ENCODE data around the gene MAGIX.
A peak's percentile ranks its signal among the peaks of the same experiment; 100 is the strongest.
"Not testable (repeated sequence)": the region's sequence is repeated elsewhere in the genome, so short reads cannot be mapped to it uniquely, and the experiment has no call there.

The MAGIX gene

GRCh38 chrX:49147936-49148335 lies 14.6 kb upstream of the MAGIX start:
- DNase-seq (ENCODE audit: low spot score): no peak
- Mint-ChIP-seq H3K27ac (no peak overlapping the region), H3K4me1 (ENCODE audit: low read depth) (no peaks in the 10 kb centered on the region), H3K36me3 (ENCODE audit: low read depth) (no peaks in the 10 kb centered on the region), H3K27me3 (ENCODE audit: low read depth) (no peaks in the 10 kb centered on the region), H3K9me3 (no peaks in the 10 kb centered on the region), H3K4me3 (no peak overlapping the region)

GRCh38 chrX:49148390-49149100 lies 14.0 kb upstream of the MAGIX start:
- not testable (repeated sequence) for H3K4me3 Mint-ChIP-seq; H3K9me3 Mint-ChIP-seq; H3K27ac Mint-ChIP-seq; H3K36me3 Mint-ChIP-seq (ENCODE audit: low read depth); H3K4me1 Mint-ChIP-seq (ENCODE audit: low read depth); H3K27me3 Mint-ChIP-seq (ENCODE audit: low read depth); DNase-seq (ENCODE audit: low spot score)

- H3K27ac Mint-ChIP-seq; H3K36me3 Mint-ChIP-seq (ENCODE audit: low read depth): not testable (repeated sequence)
These were observed 13.3 kb upstream of the MAGIX start for GRCh38 chrX:49149291-49149690.

DNA sequence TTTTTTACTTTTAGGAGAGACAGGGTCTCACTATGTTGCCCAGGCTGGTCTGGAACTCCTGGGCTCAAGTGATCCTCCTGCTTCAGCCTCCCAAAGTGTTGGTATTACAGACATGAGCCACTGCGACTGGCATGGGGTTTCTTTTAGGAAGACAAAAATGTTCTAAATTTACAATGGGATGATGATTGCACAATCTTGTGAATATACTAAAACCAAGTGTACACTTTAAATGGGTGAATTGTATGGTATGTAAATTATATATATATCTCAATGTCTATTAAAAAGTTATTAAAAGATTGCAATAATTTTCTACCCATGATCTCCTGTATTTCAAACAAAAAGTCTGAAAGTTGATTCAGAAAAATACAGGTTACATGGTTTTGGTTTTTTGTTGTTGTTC lies 9.1 kb upstream of the MAGIX start:
- DNase-seq (ENCODE audit: low spot score): no peak
- H3K4me1 Mint-ChIP-seq (ENCODE audit: low read depth): peaks cover 13% of the 10 kb centered on the region
- no peaks in the 10 kb centered on the region for H3K27me3 Mint-ChIP-seq (ENCODE audit: low read depth)
- H3K4me3 Mint-ChIP-seq: no peak overlapping the region
- no peak overlapping the region for H3K27ac Mint-ChIP-seq
- H3K9me3 Mint-ChIP-seq: no peaks in the 10 kb centered on the region
- H3K36me3 Mint-ChIP-seq (ENCODE audit: low read depth): no peaks in the 10 kb centered on the region

More at GRCh38 chrX:49149291-49149690, 13.3 kb upstream of the MAGIX start:
- H3K9me3 Mint-ChIP-seq; H3K4me1 Mint-ChIP-seq (ENCODE audit: low read depth); DNase-seq (ENCODE audit: low spot score); H3K4me3 Mint-ChIP-seq; H3K27me3 Mint-ChIP-seq (ENCODE audit: low read depth): not testable (repeated sequence)

DNA sequence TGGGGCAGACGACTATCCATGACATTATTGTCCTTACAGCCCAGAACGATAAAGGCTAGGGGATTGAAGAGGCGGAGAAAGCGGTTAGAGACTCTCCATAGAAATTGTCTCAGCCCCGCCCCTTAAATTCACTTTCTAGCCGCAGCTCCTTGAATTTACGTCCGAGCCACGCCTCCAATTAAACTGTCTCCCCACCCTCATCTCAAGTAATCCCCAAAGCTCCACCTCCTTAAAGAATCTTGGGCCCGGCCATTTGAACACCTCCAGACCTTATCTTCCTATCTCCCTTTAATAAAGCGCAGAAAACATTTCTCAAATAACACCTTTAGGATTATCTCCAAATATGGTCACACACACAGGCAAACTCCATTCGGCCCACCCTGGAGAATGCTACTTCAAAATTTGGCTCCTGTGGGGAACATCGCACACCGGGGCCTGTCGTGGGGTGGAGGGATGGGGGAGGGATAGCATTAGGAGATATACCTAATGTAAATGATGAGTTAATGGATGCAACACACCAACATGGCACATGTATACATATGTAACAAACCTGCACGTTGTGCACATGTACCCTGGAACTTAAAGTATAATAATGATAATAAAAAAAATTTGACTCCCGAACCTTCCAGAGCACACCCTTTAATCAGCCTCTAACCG lies 7.2 kb upstream of the MAGIX start:
- peak overlapping the region; percentile 91 for H3K4me3 Mint-ChIP-seq
- H3K36me3 Mint-ChIP-seq (ENCODE audit: low read depth): no peaks in the 10 kb centered on the region
- peak; percentile 49 for DNase-seq (ENCODE audit: low spot score)
- no peaks in the 10 kb centered on the region for H3K27me3 Mint-ChIP-seq (ENCODE audit: low read depth)
- H3K4me1 Mint-ChIP-seq (ENCODE audit: low read depth): peaks cover 13% of the 10 kb centered on the region
- H3K27ac Mint-ChIP-seq: peak overlapping the region; percentile 93
- no peaks in the 10 kb centered on the region for H3K9me3 Mint-ChIP-seq

DNA sequence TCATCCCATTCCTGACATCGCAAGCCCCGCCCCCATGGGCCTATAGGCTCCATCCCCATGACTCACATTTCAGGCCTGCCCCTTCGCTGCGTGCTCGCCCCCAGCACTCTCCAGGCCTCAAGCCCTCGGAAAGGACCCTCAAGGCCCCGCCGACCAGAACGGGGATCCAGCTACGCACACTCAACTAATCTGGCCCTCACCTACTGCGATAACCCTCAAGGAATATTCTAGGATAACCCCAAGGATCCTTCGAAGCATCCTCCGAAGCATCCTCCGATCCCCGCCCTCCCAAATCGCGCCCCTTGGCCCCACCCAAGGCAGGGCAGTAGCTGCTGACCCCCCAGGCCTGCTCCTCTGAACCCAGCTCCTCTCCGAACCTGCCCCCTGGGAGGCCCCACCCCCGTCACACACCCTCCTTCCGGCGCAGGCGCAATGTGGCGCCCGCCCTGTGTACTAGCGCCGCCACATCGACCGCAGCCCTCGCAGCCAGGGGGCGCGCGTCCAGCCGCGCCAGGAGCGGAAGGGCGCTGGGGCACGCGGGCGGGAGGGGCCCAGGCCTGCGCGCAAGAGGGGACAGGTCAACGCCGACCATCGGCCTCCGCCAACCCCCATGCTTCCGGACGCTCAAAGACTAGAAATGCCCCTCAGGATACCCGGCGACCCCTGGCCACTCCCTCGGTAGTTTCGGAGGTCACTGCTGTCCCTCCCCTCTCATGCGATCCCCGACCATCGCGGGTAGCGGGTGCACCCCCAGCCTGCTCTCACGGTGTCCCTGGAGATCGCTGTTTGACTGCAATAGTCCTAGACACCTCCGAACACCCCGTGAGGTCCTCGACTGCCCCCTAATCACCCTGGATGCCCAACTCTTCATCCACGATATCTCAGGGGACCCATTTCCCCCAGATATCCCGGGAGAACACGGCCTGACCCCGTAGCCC lies 6.4 kb upstream of the MAGIX start:
- no peaks in the 10 kb centered on the region for H3K27me3 Mint-ChIP-seq (ENCODE audit: low read depth)

GRCh38 chrX:49157194-49157593 lies 5.4 kb upstream of the MAGIX start:
- H3K4me1 Mint-ChIP-seq (ENCODE audit: low read depth): peaks cover 16% of the 10 kb centered on the region
- H3K27ac Mint-ChIP-seq: no peak overlapping the region
- no peak overlapping the region for H3K4me3 Mint-ChIP-seq
- no peaks in the 10 kb centered on the region for H3K9me3 Mint-ChIP-seq
- no peaks in the 10 kb centered on the region for H3K36me3 Mint-ChIP-seq (ENCODE audit: low read depth)
- H3K27me3 Mint-ChIP-seq (ENCODE audit: low read depth): no peaks in the 10 kb centered on the region
- no peak for DNase-seq (ENCODE audit: low spot score)

More for the DNA sequence above, 6.4 kb upstream of the MAGIX start:
- Mint-ChIP-seq H3K36me3 (ENCODE audit: low read depth) (no peaks in the 10 kb centered on the region), H3K27ac (peak overlapping the region; percentile 93), H3K4me1 (ENCODE audit: low read depth) (peaks cover 13% of the 10 kb centered on the region), H3K9me3 (no peaks in the 10 kb centered on the region), H3K4me3 (peak overlapping the region; percentile 91)
- peak; percentile 83 for DNase-seq (ENCODE audit: low spot score)

DNA sequence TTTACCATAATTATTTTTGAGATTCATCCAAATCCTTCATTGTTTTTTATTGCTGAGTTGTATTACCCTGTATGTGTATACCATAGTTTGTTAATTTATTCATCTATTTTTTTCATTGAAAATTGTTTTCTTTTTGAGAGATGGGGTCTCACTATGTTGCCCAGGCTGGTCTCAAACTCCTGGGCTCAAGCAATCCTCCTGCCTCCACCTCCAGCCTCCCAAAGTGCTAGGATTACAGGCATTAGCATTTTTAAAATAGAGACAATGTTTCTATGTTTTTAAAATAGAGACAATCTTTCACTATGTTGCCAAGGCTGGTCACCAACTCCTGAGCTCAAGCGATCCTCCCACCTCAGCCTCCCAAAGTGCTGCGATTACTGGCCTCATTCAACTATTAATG lies 1.6 kb upstream of the MAGIX start:
- H3K4me1 Mint-ChIP-seq (ENCODE audit: low read depth): peaks cover 18% of the 10 kb centered on the region
- H3K27ac Mint-ChIP-seq: no peak overlapping the region
- DNase-seq (ENCODE audit: low spot score): no peak
- H3K9me3 Mint-ChIP-seq: no peaks in the 10 kb centered on the region
- H3K27me3 Mint-ChIP-seq (ENCODE audit: low read depth): no peaks in the 10 kb centered on the region
- no peak overlapping the region for H3K4me3 Mint-ChIP-seq
- no peaks in the 10 kb centered on the region for H3K36me3 Mint-ChIP-seq (ENCODE audit: low read depth)

DNA sequence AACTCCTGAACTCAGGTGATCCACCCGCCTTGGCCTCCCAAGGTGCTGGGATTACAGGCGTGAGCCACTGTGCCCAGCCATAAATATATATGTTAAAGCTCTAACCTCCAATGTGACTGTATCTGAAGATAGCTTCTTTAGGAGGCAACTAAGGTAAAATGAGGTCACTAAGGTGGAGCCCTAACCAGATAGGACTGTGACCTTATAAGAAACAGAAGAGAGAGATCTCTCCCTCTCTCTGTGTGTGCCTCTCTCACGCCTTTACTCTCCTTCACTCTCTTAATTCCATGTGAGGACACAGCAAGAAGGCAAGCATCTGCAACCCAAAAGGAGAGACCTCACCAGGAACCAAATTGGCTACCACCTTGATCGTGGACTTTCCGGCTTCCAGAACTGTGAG lies 926 bp upstream of the MAGIX start:
- no peak for DNase-seq (ENCODE audit: low spot score)
- Mint-ChIP-seq H3K4me1 (ENCODE audit: low read depth) (peaks cover 20% of the 10 kb centered on the region), H3K4me3 (no peak overlapping the region), H3K9me3 (no peaks in the 10 kb centered on the region), H3K27me3 (ENCODE audit: low read depth) (no peaks in the 10 kb centered on the region), H3K36me3 (ENCODE audit: low read depth) (no peaks in the 10 kb centered on the region), H3K27ac (no peak overlapping the region)

GRCh38 chrX:49163555-49164419 lies 1.2 kb downstream of the MAGIX start:
- Mint-ChIP-seq H3K4me1 (ENCODE audit: low read depth) (peaks cover 30% of the 10 kb centered on the region), H3K4me3 (peak overlapping the region; percentile 87), H3K9me3 (no peaks in the 10 kb centered on the region), H3K27me3 (ENCODE audit: low read depth) (no peaks in the 10 kb centered on the region), H3K27ac (peak overlapping the region; percentile 92), H3K36me3 (ENCODE audit: low read depth) (no peaks in the 10 kb centered on the region)
- peak; percentile 81 for DNase-seq (ENCODE audit: low spot score)

DNA sequence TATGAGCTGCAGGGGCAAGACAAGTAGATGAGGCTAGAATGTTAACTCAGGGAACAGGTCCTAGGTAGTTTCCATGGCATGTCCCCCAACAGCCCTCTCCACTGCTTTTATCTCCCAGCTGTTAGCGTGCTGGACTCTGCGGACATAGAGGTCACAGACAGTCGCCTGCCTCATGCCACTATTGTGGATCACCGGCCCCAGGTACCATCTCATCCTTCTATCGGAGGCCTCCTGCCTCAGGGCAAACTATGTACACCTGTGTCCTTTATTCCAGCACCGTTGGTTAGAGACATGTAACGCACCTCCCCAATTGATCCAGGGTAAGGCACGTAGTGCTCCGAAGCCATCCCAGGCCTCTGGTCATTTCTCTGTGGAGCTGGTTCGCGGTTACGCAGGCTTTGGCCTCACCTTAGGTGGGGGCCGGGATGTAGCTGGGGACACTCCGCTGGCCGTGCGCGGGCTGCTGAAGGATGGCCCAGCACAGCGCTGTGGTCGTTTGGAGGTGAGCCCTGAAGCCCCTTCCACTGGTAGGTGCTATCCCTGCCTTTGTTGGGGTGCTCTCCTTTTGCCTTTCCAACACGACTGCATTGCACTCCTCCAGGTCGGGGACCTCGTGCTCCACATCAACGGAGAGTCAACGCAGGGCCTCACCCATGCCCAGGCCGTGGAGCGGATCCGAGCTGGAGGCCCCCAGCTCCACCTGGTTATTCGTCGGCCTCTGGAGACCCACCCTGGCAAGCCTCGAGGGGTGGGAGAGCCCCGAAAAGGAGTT lies 2.2 kb downstream of the MAGIX start:
- no peaks in the 10 kb centered on the region for H3K36me3 Mint-ChIP-seq (ENCODE audit: low read depth)
- no peak for DNase-seq (ENCODE audit: low spot score)

DNA sequence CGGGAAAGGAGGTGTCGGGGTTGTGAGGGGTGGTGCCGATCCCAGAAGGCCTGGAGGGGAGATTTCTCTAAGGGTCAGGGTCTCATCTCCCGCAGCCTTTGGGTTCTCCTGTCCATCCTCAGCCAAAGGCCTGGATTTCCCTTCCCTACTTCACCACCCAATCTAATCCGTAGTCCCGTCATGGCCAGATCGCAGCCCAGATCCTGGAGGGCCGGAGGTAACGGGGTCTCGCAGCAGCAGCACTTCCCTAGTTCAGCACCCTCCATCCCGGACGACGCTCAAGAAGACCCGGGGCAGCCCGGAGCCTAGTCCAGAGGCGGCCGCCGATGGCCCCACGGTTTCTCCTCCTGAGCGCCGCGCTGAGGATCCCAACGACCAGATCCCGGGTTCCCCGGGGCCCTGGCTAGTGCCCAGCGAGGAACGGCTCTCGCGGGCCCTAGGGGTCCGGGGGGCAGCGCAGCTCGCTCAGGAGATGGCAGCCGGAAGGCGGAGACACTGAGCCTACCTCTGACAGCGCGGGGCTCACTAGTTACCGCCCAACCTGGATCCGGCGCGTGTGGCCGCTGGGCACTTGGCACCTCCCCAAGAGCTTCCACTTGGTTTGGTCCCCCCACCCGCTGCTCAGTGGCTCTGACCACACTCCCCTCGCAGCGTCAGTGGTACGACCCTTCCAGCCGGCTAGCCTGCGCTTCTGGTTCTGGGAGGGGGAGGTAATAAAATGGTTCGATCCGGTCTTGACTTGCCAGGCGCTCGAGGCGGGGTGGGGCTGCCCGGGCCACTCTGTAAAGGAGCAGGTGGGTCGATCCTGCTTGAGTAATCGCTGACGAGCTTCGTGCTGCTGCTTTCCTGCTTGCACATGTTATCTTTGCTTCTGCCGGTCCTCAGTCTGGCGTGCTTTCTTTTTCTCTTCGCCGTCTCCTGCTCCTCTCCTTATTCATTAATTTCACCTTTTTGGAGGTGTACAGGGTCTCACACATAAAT lies 3.6 kb downstream of the MAGIX start:
- no peaks in the 10 kb centered on the region for H3K36me3 Mint-ChIP-seq (ENCODE audit: low read depth)
- H3K9me3 Mint-ChIP-seq: no peaks in the 10 kb centered on the region
- H3K4me3 Mint-ChIP-seq: peak overlapping the region; percentile 91
- peaks cover 32% of the 10 kb centered on the region for H3K4me1 Mint-ChIP-seq (ENCODE audit: low read depth)
- peak; percentile 62 for DNase-seq (ENCODE audit: low spot score)
- H3K27me3 Mint-ChIP-seq (ENCODE audit: low read depth): no peaks in the 10 kb centered on the region
- peak overlapping the region; percentile 98 for H3K27ac Mint-ChIP-seq

More for the DNA sequence above, 2.2 kb downstream of the MAGIX start:
- H3K27me3 Mint-ChIP-seq (ENCODE audit: low read depth): no peaks in the 10 kb centered on the region
- peaks cover 32% of the 10 kb centered on the region for H3K4me1 Mint-ChIP-seq (ENCODE audit: low read depth)
- H3K4me3 Mint-ChIP-seq: peak overlapping the region; percentile 91
- H3K9me3 Mint-ChIP-seq: no peaks in the 10 kb centered on the region
- H3K27ac Mint-ChIP-seq: peak overlapping the region; percentile 92
